GM12878 (cell line): Measurements from ENCODE around the gene SMTNL1. TPM values are rescaled to one million over a fixed set of nuclear protein-coding genes. Genes with fewer than 3 reads are reported as not detected.

Experiments
- ATAC-seq: fragments of 200-7000 bp; cut with Tn5 transposase; 3 replicates; pipeline ENCODE4 v1.9.1; 2020; ENCODE audit warnings: mild to moderate bottlenecking, moderate library complexity
- BruUV-seq: library from RNA; stranded (reverse); fragments of 400-500 nt; replicated peaks from 2 replicates; lab custom pipeline; 2021; lab: Mats Ljungman, UMichigan
- CTCF ChIA-PET: fragments of 300-600 bp; sonication (Branson Sonifier 250); formaldehyde crosslinking; extraction: SDS; loops from one replicate; lab custom pipeline; 2021; ENCODE audit warnings: inconsistent platforms; lab: Yijun Ruan, JAX
- POLR2A ChIA-PET: fragments of 350-600 bp; formaldehyde crosslinking; extraction: SDS; loops from one replicate; lab custom pipeline; 2021; ENCODE audit warnings: inconsistent platforms; lab: Charles Lee
- RAD21 ChIA-PET: fragments of 300-600 bp; sonication (Branson Sonifier 250); formaldehyde crosslinking; loops from one replicate; lab custom pipeline; 2023; ENCODE audit warnings: antibody characterized with exemption; ENCODE audit not compliant: unreplicated experiment; lab: Charles Lee
- SMC1A ChIA-PET: fragments of 300-600 bp; sonication (Branson Sonifier 250); formaldehyde crosslinking; loops from one replicate; lab custom pipeline; 2023; ENCODE audit not compliant: unreplicated experiment, uncharacterized antibody; lab: Charles Lee
- DNase-seq: peaks from one replicate; pipeline ENCODE4 v3.0.0-alpha.2; 2011; ENCODE audit warnings: low read depth, low spot score
- FAIRE-seq: peaks from 3 replicates; lab custom pipeline; 2011; peaks lifted over from hg19 to GRCh38; lab: Jason Lieb, UNC
- H2AFZ ChIP-seq: 2 replicates; pipeline ENCODE4 v1.6.0; 2011; ENCODE audit warnings: low read depth, low read length, control low read depth; ENCODE audit not compliant: control insufficient read depth
- H3K27ac ChIP-seq: 2 replicates; pipeline ENCODE4 v1.5.1; 2011; ENCODE audit warnings: control low read depth; ENCODE audit not compliant: control insufficient read depth, insufficient read depth
- H3K27me3 ChIP-seq, 2 experiments: replicated peaks in 1 of 2; 2 replicates each; pipeline versions ENCODE4 v1.6.0 to v1.6.1; 2011; ENCODE audit warnings: low read length in 1 of 2; ENCODE audit not compliant: control insufficient read depth in 2 of 2, insufficient read depth in 2 of 2
- H3K36me3 ChIP-seq, 2 experiments: 2 replicates each; pipeline ENCODE4 v1.5.1; 2011; ENCODE audit warnings: low read length in 1 of 2; ENCODE audit not compliant: control insufficient read depth in 2 of 2, insufficient read depth in 2 of 2
- H3K4me1 ChIP-seq: 2 replicates; pipeline ENCODE4 v1.6.1; 2011; ENCODE audit warnings: mild to moderate bottlenecking, low read length, moderate library complexity, mixed read lengths; ENCODE audit not compliant: control insufficient read depth, insufficient read depth
- H3K4me2 ChIP-seq: 2 replicates; pipeline ENCODE4 v1.6.0; 2011; ENCODE audit warnings: control low read depth; ENCODE audit not compliant: control insufficient read depth, insufficient read depth
- H3K4me3 ChIP-seq: fragments of 200-600 bp; sonication (generic); 2 replicates; pipeline ENCODE4 v1.5.1; 2016
- H3K79me2 ChIP-seq: 2 replicates; pipeline ENCODE4 v1.6.0; 2011; ENCODE audit warnings: low read length; ENCODE audit not compliant: control insufficient read depth, insufficient read depth
- H3K9ac ChIP-seq: 2 replicates; pipeline ENCODE4 v1.8.0; 2011; ENCODE audit warnings: low read length, control low read depth, mixed read lengths; ENCODE audit not compliant: control insufficient read depth, insufficient read depth
- H3K9me3 ChIP-seq: replicated peaks from 3 replicates; pipeline ENCODE4 v1.5.1; 2011; ENCODE audit warnings: mild to moderate bottlenecking, low read length; ENCODE audit not compliant: control insufficient read depth, insufficient read depth
- H4K20me1 ChIP-seq: 2 replicates; pipeline ENCODE4 v1.6.0; 2011; ENCODE audit not compliant: control insufficient read depth, insufficient read depth
- BMI1 ChIP-seq: fragments of 450-650 bp; IDR thresholded peaks from 2 replicates; pipeline ENCODE4 v1.6.1; 2016; ENCODE audit warnings: mild to moderate bottlenecking, moderate library complexity, borderline replicate concordance
- E2F8 ChIP-seq: fragments of 450-650 bp; IDR thresholded peaks from 2 replicates; pipeline ENCODE4 v1.6.1; 2018; ENCODE audit warnings: mild to moderate bottlenecking, low read depth, moderate library complexity; ENCODE audit not compliant: partially characterized antibody
- ETV6 ChIP-seq, 2 experiments: fragments of 450-650 bp in 1 of 2; IDR thresholded peaks in 1 of 2; conservative IDR thresholded peaks in 1 of 2; 2 replicates each; pipeline ENCODE4 v1.6.1; 2014; ENCODE audit warnings: antibody characterized with exemption in 1 of 2, borderline replicate concordance in 1 of 2, low read depth in 1 of 2, mild to moderate bottlenecking in 1 of 2, moderate library complexity in 1 of 2
- NFIC ChIP-seq: IDR thresholded peaks from 2 replicates; pipeline ENCODE4 v1.6.1; 2012; ENCODE audit warnings: low read depth, mild to moderate bottlenecking, inconsistent platforms, low read length, moderate library complexity
- ZNF274 ChIP-seq: IDR thresholded peaks from one replicate; pipeline ENCODE4 v1.8.0; 2011; ENCODE audit not compliant: insufficient read length, insufficient read depth
- WGBS: methylation state at CpG from one replicate; pipeline ENCODE4 v1.1.6; 2016; ENCODE audit warnings: low lambda C conversion rate; ENCODE audit not compliant: insufficient replicate concordance, insufficient coverage; ENCODE audit errors: missing lambda C conversion rate; 5-methylcytosine and 5-hydroxymethylcytosine counted together
- in situ Hi-C: fragments of 300-500 bp; cut with MboI; formaldehyde crosslinking; loops from 9 replicates; pipeline ENCODE4 v1.14.3; 2018; ENCODE audit warnings: mixed read lengths
- intact Hi-C: fragments of 100-400 bp; cut with micrococcal nuclease; formaldehyde crosslinking; loops from one replicate; pipeline ENCODE4 v1.14.2; 2022; ENCODE audit not compliant: unreplicated experiment
- polyA plus RNA-seq, 11 experiments: library from polyadenylated mRNA; depleted of rRNA in 4 of 11; unstranded in 6 of 11; stranded (reverse) in 5 of 11; fragments of >200 nt; fragmentation: Nextera tagmentation in 4 of 11; fragmentation: Illumina TruSeq in 1 of 11; extraction: Ambion mirVana in 4 of 11; extraction: Trizol in 1 of 11; gene quantifications; 1 replicate in 1 of 11; 2 replicates in 10 of 11; pipeline versions ENCODE4 v1.2.1 to v1.2.3, GENCODE V29; 2011 to 2016; ENCODE audit warnings: inconsistent platforms in 2 of 11, missing spikeins in 2 of 11, low read depth in 1 of 11
- small RNA-seq: library from RNA; depleted of rRNA; stranded (forward); fragments of <200 nt; gene quantifications from one replicate; pipeline ENCODE3, GENCODE V24; 2014
- total RNA-seq, 4 experiments: library from RNA; depleted of rRNA in 3 of 4; stranded (reverse); fragments of >200 nt in 3 of 4; fragmentation: Illumina TruSeq in 1 of 4; extraction: Trizol in 1 of 4; gene quantifications; 2 replicates each; pipeline versions ENCODE4 v1.2.1 to v1.2.3, GENCODE V29; 2013 to 2021
- TF ChIP-seq, protein P1 (sequence below), 3 experiments: IDR thresholded peaks in 2 of 3; conservative IDR thresholded peaks in 1 of 3; 2 replicates each; pipeline ENCODE4 v1.5.1; 2011; ENCODE audit warnings: low read depth in 3 of 3, low read length in 3 of 3, mild to moderate bottlenecking in 3 of 3, control low read depth in 2 of 3, moderate library complexity in 2 of 3, inconsistent platforms in 1 of 3, mixed read lengths in 1 of 3; ENCODE audit not compliant: control insufficient read depth in 2 of 3, insufficient read depth in 1 of 3; ENCODE audit errors: extremely low read depth in 1 of 3

Gene SMTNL1
- total and polyA plus RNA-seq, 10 of the 15 experiments (the other 5 are each of a cell fraction or from before 2014, with no cell fraction given), result 0.06 to 0.17 (median 0.10) TPM; not detected in 7

DNA sequence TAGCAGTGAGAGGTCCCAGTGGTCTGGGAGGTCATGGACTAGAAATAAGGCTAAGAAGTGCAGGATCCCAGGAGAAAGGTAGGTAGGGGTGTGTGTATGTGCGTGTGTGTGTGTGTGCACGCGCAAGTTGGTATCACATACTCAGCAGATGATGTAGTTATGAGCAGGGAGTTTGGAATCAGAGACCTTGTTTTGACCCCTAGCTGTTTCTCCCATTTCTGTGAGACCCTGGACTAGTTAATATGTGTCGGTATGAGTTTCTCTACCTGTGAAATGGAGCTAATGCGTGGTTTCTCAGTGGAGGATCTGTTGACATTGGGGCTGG lies 61.4 kb downstream of the SMTNL1 start (continued):
- TF ChIP-seq E2F8 (no peak), ZNF274 (no peak), ETV6 (conservative IDR thresholded peaks at IDR 0.05 in 1 of 2, IDR thresholded peaks at IDR 0.05 in 1 of 2; ENCODE audit: borderline replicate concordance in 1 of 2, low read depth in 1 of 2) (no peak)

GRCh38 chr11:57599381-57599780 lies 62.0 kb downstream of the SMTNL1 start:
- no peak for DNase-seq
- no peak for FAIRE-seq
- TF ChIP-seq NFIC (no peak), BMI1 (no peak)
- TF ChIP-seq, protein P1, sequence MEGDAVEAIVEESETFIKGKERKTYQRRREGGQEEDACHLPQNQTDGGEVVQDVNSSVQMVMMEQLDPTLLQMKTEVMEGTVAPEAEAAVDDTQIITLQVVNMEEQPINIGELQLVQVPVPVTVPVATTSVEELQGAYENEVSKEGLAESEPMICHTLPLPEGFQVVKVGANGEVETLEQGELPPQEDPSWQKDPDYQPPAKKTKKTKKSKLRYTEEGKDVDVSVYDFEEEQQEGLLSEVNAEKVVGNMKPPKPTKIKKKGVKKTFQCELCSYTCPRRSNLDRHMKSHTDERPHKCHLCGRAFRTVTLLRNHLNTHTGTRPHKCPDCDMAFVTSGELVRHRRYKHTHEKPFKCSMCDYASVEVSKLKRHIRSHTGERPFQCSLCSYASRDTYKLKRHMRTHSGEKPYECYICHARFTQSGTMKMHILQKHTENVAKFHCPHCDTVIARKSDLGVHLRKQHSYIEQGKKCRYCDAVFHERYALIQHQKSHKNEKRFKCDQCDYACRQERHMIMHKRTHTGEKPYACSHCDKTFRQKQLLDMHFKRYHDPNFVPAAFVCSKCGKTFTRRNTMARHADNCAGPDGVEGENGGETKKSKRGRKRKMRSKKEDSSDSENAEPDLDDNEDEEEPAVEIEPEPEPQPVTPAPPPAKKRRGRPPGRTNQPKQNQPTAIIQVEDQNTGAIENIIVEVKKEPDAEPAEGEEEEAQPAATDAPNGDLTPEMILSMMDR (IDR thresholded peaks at IDR 0.05 in 2 of 3, conservative IDR thresholded peaks at IDR 0.05 in 1 of 3; ENCODE audit: control insufficient read depth in 2 of 3, extremely low read depth in 1 of 3, insufficient read depth in 1 of 3, low read depth in 3 of 3, low read length in 3 of 3), result no peak
- no peaks in the 10 kb centered on the region for H3K9me3 ChIP-seq
- H3K79me2 ChIP-seq, result no peaks in the 10 kb centered on the region
- intact Hi-C loops, result no loop called here
- H3K27me3 ChIP-seq, result peaks cover 4 to 5% of the 10 kb centered on the region in 2 experiments
- ATAC-seq, result no peak
- H3K9ac ChIP-seq, result no peak overlapping the region
- RAD21 ChIA-PET, result no interaction called here
- H3K36me3 ChIP-seq, result no peaks in the 10 kb centered on the region
- no peak overlapping the region for H3K4me3 ChIP-seq
- H3K27ac ChIP-seq, result no peak overlapping the region
- no TSS peak for BruUV-seq
- H3K4me2 ChIP-seq, result no peak overlapping the region
- WGBS, result 57% methylated on average over 2 of the region's 2 CpGs
- POLR2A ChIA-PET, result no interaction called here
- H3K4me1 ChIP-seq, result no peaks in the 10 kb centered on the region
- CTCF ChIA-PET, result interaction anchor here (1.0 kb wide), 1 partner anchor 42 kb away, joined by 3 read pairs; no protein-coding TSS in a partner anchor
- H2AFZ ChIP-seq, result no peak overlapping the region
- SMC1A ChIA-PET, result no interaction called here
- H4K20me1 ChIP-seq, result no peaks in the 10 kb centered on the region
- in situ Hi-C loops, result no loop called here

Small RNA genes lying within 50 kb of the gene (small RNA-seq; reads per million reads assigned to genes)
- gene RN7SL605P, result not detected

Other genes with a start within 250 kb of the SMTNL1 start
Only the 7 nearest of the 19 such genes appear.
- 104 and 112 TPM in 2 replicates for gene SLC43A3, start 110.5 kb upstream of the SMTNL1 start, total RNA-seq (2014; rRNA removed)
- gene SLC43A3, start 110.5 kb upstream of the SMTNL1 start, total RNA-seq (2014; rRNA removed; fragmentation: Illumina TruSeq; extraction: Trizol), result 79.7 and 80.2 TPM in 2 replicates
- gene SLC43A3, start 110.5 kb upstream of the SMTNL1 start, total RNA-seq (2021), result 147 and 158 TPM in 2 replicates
- 129 and 237 TPM in 2 replicates for gene SLC43A3, start 110.5 kb upstream of the SMTNL1 start, polyA plus RNA-seq (2011; rRNA removed)
- 153 and 168 TPM in 2 replicates for gene SLC43A3, start 110.5 kb upstream of the SMTNL1 start, polyA plus RNA-seq (2014; fragmentation: Illumina TruSeq; extraction: Trizol)
- 10 to 100 TPM; 37.5 to 79.9 TPM for gene SLC43A3, start 110.5 kb upstream of the SMTNL1 start, polyA plus RNA-seq (2014; fragmentation: Nextera tagmentation; extraction: Ambion mirVana)
- 107 and 111 TPM in 2 replicates for gene SLC43A3, start 110.5 kb upstream of the SMTNL1 start, polyA plus RNA-seq (2014; rRNA removed)
- gene SLC43A3, start 110.5 kb upstream of the SMTNL1 start, polyA plus RNA-seq (2016; fragmentation: Nextera tagmentation; extraction: Ambion mirVana), result 100 to 1,000 TPM; 189 to 200 TPM
- gene RTN4RL2, start 77.1 kb upstream of the SMTNL1 start, total RNA-seq (2014; rRNA removed), result 0.33 and 0.34 TPM in 2 replicates
- gene RTN4RL2, start 77.1 kb upstream of the SMTNL1 start, total RNA-seq (2014; rRNA removed; fragmentation: Illumina TruSeq; extraction: Trizol), result not detected in 2 replicates
- gene RTN4RL2, start 77.1 kb upstream of the SMTNL1 start, total RNA-seq (2021), result 1.0 and 1.1 TPM in 2 replicates
- not detected in 2 replicates for gene RTN4RL2, start 77.1 kb upstream of the SMTNL1 start, polyA plus RNA-seq (2011; rRNA removed)
- gene RTN4RL2, start 77.1 kb upstream of the SMTNL1 start, polyA plus RNA-seq (2014; fragmentation: Illumina TruSeq; extraction: Trizol), result not detected in 2 replicates
- under 1 TPM in 1 of 2 experiments, not detected in 1; 0.14 TPM for gene RTN4RL2, start 77.1 kb upstream of the SMTNL1 start, polyA plus RNA-seq (2014; fragmentation: Nextera tagmentation; extraction: Ambion mirVana)
- 0.58 and 0.88 TPM in 2 replicates for gene RTN4RL2, start 77.1 kb upstream of the SMTNL1 start, polyA plus RNA-seq (2014; rRNA removed)
- gene RTN4RL2, start 77.1 kb upstream of the SMTNL1 start, polyA plus RNA-seq (2016; fragmentation: Nextera tagmentation; extraction: Ambion mirVana), result under 1 TPM; 0.48 to 0.55 TPM
- 16.9 and 20.3 TPM in 2 replicates for gene SLC43A1, start 21.9 kb upstream of the SMTNL1 start, total RNA-seq (2014; rRNA removed)
- 7.4 and 8.1 TPM in 2 replicates for gene SLC43A1, start 21.9 kb upstream of the SMTNL1 start, total RNA-seq (2014; rRNA removed; fragmentation: Illumina TruSeq; extraction: Trizol)
- 16.1 and 16.4 TPM in 2 replicates for gene SLC43A1, start 21.9 kb upstream of the SMTNL1 start, total RNA-seq (2021)
- 8.4 and 17.8 TPM in 2 replicates for gene SLC43A1, start 21.9 kb upstream of the SMTNL1 start, polyA plus RNA-seq (2011; rRNA removed)
- 9.8 and 11.9 TPM in 2 replicates for gene SLC43A1, start 21.9 kb upstream of the SMTNL1 start, polyA plus RNA-seq (2014; fragmentation: Illumina TruSeq; extraction: Trizol)
- gene SLC43A1, start 21.9 kb upstream of the SMTNL1 start, polyA plus RNA-seq (2014; fragmentation: Nextera tagmentation; extraction: Ambion mirVana), result 1 to 10 TPM; 1.0 to 2.4 TPM
- gene SLC43A1, start 21.9 kb upstream of the SMTNL1 start, polyA plus RNA-seq (2014; rRNA removed), result 15.6 TPM in 2 replicates
- gene SLC43A1, start 21.9 kb upstream of the SMTNL1 start, polyA plus RNA-seq (2016; fragmentation: Nextera tagmentation; extraction: Ambion mirVana), result 10 to 100 TPM; 12.0 to 13.3 TPM
- gene TIMM10, start 6.8 kb upstream of the SMTNL1 start, total RNA-seq (2014; rRNA removed), result 178 and 187 TPM in 2 replicates
- gene TIMM10, start 6.8 kb upstream of the SMTNL1 start, total RNA-seq (2014; rRNA removed; fragmentation: Illumina TruSeq; extraction: Trizol), result 139 and 148 TPM in 2 replicates
- 192 and 195 TPM in 2 replicates for gene TIMM10, start 6.8 kb upstream of the SMTNL1 start, total RNA-seq (2021)
- 161 and 208 TPM in 2 replicates for gene TIMM10, start 6.8 kb upstream of the SMTNL1 start, polyA plus RNA-seq (2011; rRNA removed)
- gene TIMM10, start 6.8 kb upstream of the SMTNL1 start, polyA plus RNA-seq (2014; fragmentation: Illumina TruSeq; extraction: Trizol), result 181 and 204 TPM in 2 replicates
- 100 to 1,000 TPM; 770 to 898 TPM for gene TIMM10, start 6.8 kb upstream of the SMTNL1 start, polyA plus RNA-seq (2014; fragmentation: Nextera tagmentation; extraction: Ambion mirVana)
- gene TIMM10, start 6.8 kb upstream of the SMTNL1 start, polyA plus RNA-seq (2014; rRNA removed), result 204 and 247 TPM in 2 replicates
- gene TIMM10, start 6.8 kb upstream of the SMTNL1 start, polyA plus RNA-seq (2016; fragmentation: Nextera tagmentation; extraction: Ambion mirVana), result 100 to 1,000 TPM; 272 to 362 TPM
- gene UBE2L6, start 30.1 kb downstream of the SMTNL1 start, total RNA-seq (2014; rRNA removed), result 143 and 146 TPM in 2 replicates
- gene UBE2L6, start 30.1 kb downstream of the SMTNL1 start, total RNA-seq (2014; rRNA removed; fragmentation: Illumina TruSeq; extraction: Trizol), result 114 and 115 TPM in 2 replicates
- 128 and 142 TPM in 2 replicates for gene UBE2L6, start 30.1 kb downstream of the SMTNL1 start, total RNA-seq (2021)
- gene UBE2L6, start 30.1 kb downstream of the SMTNL1 start, polyA plus RNA-seq (2011; rRNA removed), result 142 and 211 TPM in 2 replicates
- gene UBE2L6, start 30.1 kb downstream of the SMTNL1 start, polyA plus RNA-seq (2014; fragmentation: Illumina TruSeq; extraction: Trizol), result 166 and 179 TPM in 2 replicates
- gene UBE2L6, start 30.1 kb downstream of the SMTNL1 start, polyA plus RNA-seq (2014; fragmentation: Nextera tagmentation; extraction: Ambion mirVana), result 100 to 1,000 TPM; 262 to 295 TPM
- 161 and 177 TPM in 2 replicates for gene UBE2L6, start 30.1 kb downstream of the SMTNL1 start, polyA plus RNA-seq (2014; rRNA removed)
- 100 to 1,000 TPM; 156 to 170 TPM for gene UBE2L6, start 30.1 kb downstream of the SMTNL1 start, polyA plus RNA-seq (2016; fragmentation: Nextera tagmentation; extraction: Ambion mirVana)
- gene SERPING1, start 60.1 kb downstream of the SMTNL1 start, total RNA-seq (2014; rRNA removed), result not detected in 2 replicates
- gene SERPING1, start 60.1 kb downstream of the SMTNL1 start, total RNA-seq (2014; rRNA removed; fragmentation: Illumina TruSeq; extraction: Trizol), result not detected in 2 replicates
- 1.3 and 1.4 TPM in 2 replicates for gene SERPING1, start 60.1 kb downstream of the SMTNL1 start, total RNA-seq (2021)
- gene SERPING1, start 60.1 kb downstream of the SMTNL1 start, polyA plus RNA-seq (2011; rRNA removed), result not detected in 2 replicates
- not detected in 2 replicates for gene SERPING1, start 60.1 kb downstream of the SMTNL1 start, polyA plus RNA-seq (2014; fragmentation: Illumina TruSeq; extraction: Trizol)
- gene SERPING1, start 60.1 kb downstream of the SMTNL1 start, polyA plus RNA-seq (2014; fragmentation: Nextera tagmentation; extraction: Ambion mirVana), result not detected
- gene SERPING1, start 60.1 kb downstream of the SMTNL1 start, polyA plus RNA-seq (2014; rRNA removed), result not detected in 2 replicates
- gene SERPING1, start 60.1 kb downstream of the SMTNL1 start, polyA plus RNA-seq (2016; fragmentation: Nextera tagmentation; extraction: Ambion mirVana), result under 1 TPM in 1 of 2 experiments, not detected in 1; 0.24 TPM
- 0.05 TPM in 1 of 2 replicates, not detected in the other for gene YPEL4, start 112.3 kb downstream of the SMTNL1 start, total RNA-seq (2014; rRNA removed)
- gene YPEL4, start 112.3 kb downstream of the SMTNL1 start, total RNA-seq (2014; rRNA removed; fragmentation: Illumina TruSeq; extraction: Trizol), result 0.09 TPM in 1 of 2 replicates, not detected in the other
- 0.13 TPM in 1 of 2 replicates, not detected in the other for gene YPEL4, start 112.3 kb downstream of the SMTNL1 start, total RNA-seq (2021)
- 0.26 and 0.39 TPM in 2 replicates for gene YPEL4, start 112.3 kb downstream of the SMTNL1 start, polyA plus RNA-seq (2011; rRNA removed)
- not detected in 2 replicates for gene YPEL4, start 112.3 kb downstream of the SMTNL1 start, polyA plus RNA-seq (2014; fragmentation: Illumina TruSeq; extraction: Trizol)
- gene YPEL4, start 112.3 kb downstream of the SMTNL1 start, polyA plus RNA-seq (2014; fragmentation: Nextera tagmentation; extraction: Ambion mirVana), result not detected
- gene YPEL4, start 112.3 kb downstream of the SMTNL1 start, polyA plus RNA-seq (2014; rRNA removed), result 0.50 TPM in 1 of 2 replicates, not detected in the other
- gene YPEL4, start 112.3 kb downstream of the SMTNL1 start, polyA plus RNA-seq (2016; fragmentation: Nextera tagmentation; extraction: Ambion mirVana), result under 1 TPM; 0.07 to 0.10 TPM